Endothelial cell of umbilical vein (primary cell): Measurements from ENCODE around the gene PCED1B. TPM values are rescaled to one million over a fixed set of nuclear protein-coding genes. Genes with fewer than 3 reads are reported as not detected.
A peak's percentile ranks its signal among the peaks of the same experiment; 100 is the strongest.

ENCODE experiments used
- BruUV-seq: library from RNA; stranded (reverse); fragments of 400-500 nt; replicated peaks from 2 replicates; lab custom pipeline; 2021; lab: Mats Ljungman, UMichigan
- CTCF ChIA-PET: fragments of 300-600, 350-600 bp; sonication (Branson Sonifier 250); formaldehyde crosslinking; loops from one replicate; lab custom pipeline; 2021; ENCODE audit warnings: antibody characterized with exemption, inconsistent platforms; lab: Charles Lee
- POLR2A ChIA-PET: fragments of 300-600, 350-600 bp; sonication (Branson Sonifier 250); formaldehyde crosslinking; loops from one replicate; lab custom pipeline; 2021; ENCODE audit warnings: antibody characterized with exemption, inconsistent platforms; lab: Charles Lee
- DNase-seq: peaks from one replicate; pipeline ENCODE4 v3.0.0-alpha.2; 2011; ENCODE audit warnings: low read depth, low spot score
- FAIRE-seq: peaks from 2 replicates; lab custom pipeline; 2011; peaks lifted over from hg19 to GRCh38; lab: Jason Lieb, UNC
- H2AFZ ChIP-seq: 2 replicates; pipeline ENCODE4 v1.6.0; 2012; ENCODE audit warnings: low read depth, low read length, control low read depth, inconsistent platforms
- H3K27ac ChIP-seq: 2 replicates; pipeline ENCODE4 v1.5.1; 2011; ENCODE audit warnings: low read depth, mild to moderate bottlenecking, control low read depth, low read length, moderate library complexity; ENCODE audit not compliant: insufficient read depth
- H3K27me3 ChIP-seq, 2 experiments: 2 replicates each; pipeline versions ENCODE4 v1.6.0 to v1.6.1; 2011; ENCODE audit warnings: low read length in 2 of 2, mixed read lengths in 1 of 2; ENCODE audit not compliant: control insufficient read depth in 2 of 2, insufficient read depth in 2 of 2
- H3K36me3 ChIP-seq, 2 experiments: 2 replicates in 1 of 2; 3 replicates in 1 of 2; pipeline ENCODE4 v1.5.1; 2011; ENCODE audit warnings: low read length in 2 of 2, mild to moderate bottlenecking in 1 of 2, moderate library complexity in 1 of 2; ENCODE audit not compliant: control insufficient read depth in 2 of 2, insufficient read depth in 2 of 2; ENCODE audit errors: extremely low read depth in 1 of 2
- H3K4me1 ChIP-seq: 3 replicates; pipeline ENCODE4 v1.5.1; 2011; ENCODE audit warnings: mild to moderate bottlenecking, low read length; ENCODE audit not compliant: control insufficient read depth, insufficient read depth; ENCODE audit errors: extremely low read depth
- H3K4me2 ChIP-seq: 2 replicates; pipeline ENCODE4 v1.6.1; 2011; ENCODE audit warnings: low read length, control low read depth, mixed read lengths; ENCODE audit not compliant: insufficient read depth
- H3K4me3 ChIP-seq, 3 experiments: fragments of 200-600 bp in 1 of 3; sonication (generic), shearing (Covaris generic) in 1 of 3; replicated peaks in 1 of 3; 2 replicates each; pipeline ENCODE4 v1.5.1; 2011 to 2016; ENCODE audit warnings: control low read depth in 3 of 3, low read length in 3 of 3, mild to moderate bottlenecking in 2 of 3, inconsistent platforms in 1 of 3, low read depth in 1 of 3, moderate library complexity in 1 of 3; ENCODE audit not compliant: insufficient read depth in 1 of 3
- H3K79me2 ChIP-seq: 2 replicates; pipeline ENCODE4 v1.6.0; 2012; ENCODE audit warnings: low read length, inconsistent platforms; ENCODE audit not compliant: control insufficient read depth, insufficient read depth
- H3K9ac ChIP-seq: replicated peaks from 2 replicates; pipeline ENCODE3; 2011; ENCODE audit warnings: low read length, control low read depth; ENCODE audit not compliant: insufficient read depth; ENCODE audit errors: extremely low read depth
- H3K9me1 ChIP-seq: replicated peaks from 3 replicates; pipeline ENCODE4 v1.6.0; 2011; ENCODE audit warnings: mild to moderate bottlenecking, low read length; ENCODE audit not compliant: control insufficient read depth, insufficient read depth; ENCODE audit errors: extremely low read depth
- H3K9me3 ChIP-seq: replicated peaks from 2 replicates; pipeline ENCODE4 v1.5.1; 2012; ENCODE audit warnings: low read length, inconsistent platforms; ENCODE audit not compliant: control insufficient read depth, insufficient read depth
- H4K20me1 ChIP-seq: replicated peaks from 2 replicates; pipeline ENCODE3; 2011; ENCODE audit warnings: mild to moderate bottlenecking, low read length; ENCODE audit not compliant: control insufficient read depth, insufficient read depth; ENCODE audit errors: extremely low read depth
- EZH2 ChIP-seq: IDR thresholded peaks from 2 replicates; pipeline ENCODE4 v1.6.1; 2012; ENCODE audit warnings: borderline replicate concordance, low read depth, mild to moderate bottlenecking, moderate library complexity, low read length, inconsistent platforms; ENCODE audit not compliant: severe bottlenecking
- FOS ChIP-seq: IDR thresholded peaks from 2 replicates; pipeline ENCODE4 v1.6.1; 2011; ENCODE audit warnings: mild to moderate bottlenecking, low read length, moderate library complexity, borderline replicate concordance; ENCODE audit not compliant: insufficient read depth
- GATA2 ChIP-seq: IDR thresholded peaks from 2 replicates; pipeline ENCODE4 v1.7.0; 2011; ENCODE audit warnings: low read depth, mild to moderate bottlenecking, moderate library complexity, mixed read lengths, low read length; ENCODE audit not compliant: insufficient read length, insufficient read depth
- JUN ChIP-seq: IDR thresholded peaks from 2 replicates; pipeline ENCODE4 v1.6.1; 2011; ENCODE audit warnings: borderline replicate concordance, low read depth; ENCODE audit not compliant: insufficient read length, insufficient read depth
- MYC ChIP-seq: IDR thresholded peaks from one replicate; pipeline ENCODE4 v1.6.1; 2011; ENCODE audit warnings: mild to moderate bottlenecking, low read depth, low read length
- POLR2A ChIP-seq: IDR thresholded peaks from 2 replicates; pipeline ENCODE4 v1.6.1; 2012; ENCODE audit warnings: low read depth, mild to moderate bottlenecking, control low read depth, low read length
- POLR2AphosphoS5 ChIP-seq: IDR thresholded peaks from 2 replicates; pipeline ENCODE4 v1.6.1; 2012; ENCODE audit warnings: low read depth, mild to moderate bottlenecking, control low read depth, low read length, moderate library complexity; ENCODE audit not compliant: insufficient read depth
- dilution Hi-C: fragments of 300-500 bp; cut with MboI; formaldehyde crosslinking; loops from one replicate; pipeline ENCODE4 v1.15.0; 2019; ENCODE audit warnings: low sequenced_read_pairs; ENCODE audit not compliant: extremely low pct_ligation_motif_present
- intact Hi-C: fragments of 100-400 bp; cut with micrococcal nuclease; formaldehyde crosslinking; loops from one replicate; pipeline ENCODE4 v1.10.0; 2022
- polyA plus RNA-seq, 4 experiments: library from polyadenylated mRNA; depleted of rRNA in 3 of 4; stranded (reverse) in 3 of 4; unstranded in 1 of 4; fragments of >200 nt; gene quantifications; 2 replicates each; pipeline versions ENCODE4 v1.2.1 to v1.2.3, GENCODE V29; 2011 to 2012; ENCODE audit warnings: missing spikeins in 1 of 4
- total RNA-seq: library from RNA; stranded (reverse); gene quantifications from 2 replicates; pipeline ENCODE4 v1.2.3, GENCODE V29; 2021
- TF ChIP-seq, protein P1 (sequence below), 2 donors: IDR thresholded peaks; 1 replicate in 1 of 2; 2 replicates in 1 of 2; pipeline ENCODE4 v1.5.1; 2011; ENCODE audit warnings: low read length in 2 of 2, mild to moderate bottlenecking in 2 of 2, moderate library complexity in 2 of 2, control low read depth in 1 of 2, inconsistent platforms in 1 of 2, low read depth in 1 of 2; ENCODE audit not compliant: insufficient read depth in 1 of 2; ENCODE audit errors: extremely low read depth in 1 of 2
- TF ChIP-seq, protein P2 (sequence below): IDR thresholded peaks from 2 replicates; pipeline ENCODE4 v1.6.1; 2011; ENCODE audit not compliant: insufficient read depth, insufficient read length

The PCED1B gene
- total and polyA plus RNA-seq, 2 donors (not counting 3 experiments of a cell fraction or from before 2014, with no cell fraction given) = 1.7 to 2.6 TPM

DNA sequence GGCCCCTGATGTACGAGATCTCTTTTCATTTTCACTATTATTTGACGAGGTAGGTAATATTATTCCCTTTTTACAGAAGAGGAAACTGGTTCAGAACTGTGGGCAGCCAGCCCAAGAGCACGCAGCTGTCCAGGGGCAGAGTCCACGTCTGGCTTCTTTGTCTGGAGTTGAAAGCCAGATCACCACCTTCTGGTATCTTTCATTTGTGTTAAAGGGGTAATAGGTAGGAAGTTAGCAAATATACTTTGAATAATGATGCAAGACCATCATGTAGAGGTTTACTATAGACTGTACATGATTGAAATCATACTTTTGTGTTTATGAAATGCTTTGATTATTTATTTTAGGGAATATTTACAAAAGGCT, 144.4 kb downstream of the PCED1B start:
- H3K9me1 ChIP-seq = no peaks in the 10 kb centered on the region
- peak; percentile 57 for DNase-seq
- H3K4me1 ChIP-seq = no peaks in the 10 kb centered on the region
- ChIA-PET CTCF (interaction anchor here (1.3 kb wide), 1 partner anchor 16 kb away, joined by 3 read pairs; no protein-coding TSS in a partner anchor), POLR2A (no interaction called here)
- dilution Hi-C loops (no loop called here), intact Hi-C loops (no loop called here)
- H3K27me3 ChIP-seq = no peaks in the 10 kb centered on the region
- no peaks in the 10 kb centered on the region for H3K36me3 ChIP-seq
- no peaks in the 10 kb centered on the region for H4K20me1 ChIP-seq
- no peak overlapping the region for H3K4me3 ChIP-seq
- H2AFZ ChIP-seq = peak overlapping the region; percentile 13
- BruUV-seq = no TSS peak
- H3K9me3 ChIP-seq = no peaks in the 10 kb centered on the region
- no peak overlapping the region for H3K9ac ChIP-seq
- TF ChIP-seq, protein P1, sequence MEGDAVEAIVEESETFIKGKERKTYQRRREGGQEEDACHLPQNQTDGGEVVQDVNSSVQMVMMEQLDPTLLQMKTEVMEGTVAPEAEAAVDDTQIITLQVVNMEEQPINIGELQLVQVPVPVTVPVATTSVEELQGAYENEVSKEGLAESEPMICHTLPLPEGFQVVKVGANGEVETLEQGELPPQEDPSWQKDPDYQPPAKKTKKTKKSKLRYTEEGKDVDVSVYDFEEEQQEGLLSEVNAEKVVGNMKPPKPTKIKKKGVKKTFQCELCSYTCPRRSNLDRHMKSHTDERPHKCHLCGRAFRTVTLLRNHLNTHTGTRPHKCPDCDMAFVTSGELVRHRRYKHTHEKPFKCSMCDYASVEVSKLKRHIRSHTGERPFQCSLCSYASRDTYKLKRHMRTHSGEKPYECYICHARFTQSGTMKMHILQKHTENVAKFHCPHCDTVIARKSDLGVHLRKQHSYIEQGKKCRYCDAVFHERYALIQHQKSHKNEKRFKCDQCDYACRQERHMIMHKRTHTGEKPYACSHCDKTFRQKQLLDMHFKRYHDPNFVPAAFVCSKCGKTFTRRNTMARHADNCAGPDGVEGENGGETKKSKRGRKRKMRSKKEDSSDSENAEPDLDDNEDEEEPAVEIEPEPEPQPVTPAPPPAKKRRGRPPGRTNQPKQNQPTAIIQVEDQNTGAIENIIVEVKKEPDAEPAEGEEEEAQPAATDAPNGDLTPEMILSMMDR (IDR thresholded peaks at IDR 0.05; ENCODE audit: extremely low read depth in 1 of 2, insufficient read depth in 1 of 2, low read depth in 1 of 2, low read length in 2 of 2) = no peak
- TF ChIP-seq EZH2 (no peak), POLR2A (no peak), POLR2AphosphoS5 (no peak), GATA2 (no peak), MYC (no peak), FOS (no peak), JUN (no peak)
- TF ChIP-seq, protein P2, sequence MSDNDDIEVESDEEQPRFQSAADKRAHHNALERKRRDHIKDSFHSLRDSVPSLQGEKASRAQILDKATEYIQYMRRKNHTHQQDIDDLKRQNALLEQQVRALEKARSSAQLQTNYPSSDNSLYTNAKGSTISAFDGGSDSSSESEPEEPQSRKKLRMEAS = no peak
- no peaks in the 10 kb centered on the region for H3K79me2 ChIP-seq
- no peak for FAIRE-seq
- no peak overlapping the region for H3K27ac ChIP-seq
- no peak overlapping the region for H3K4me2 ChIP-seq
